Measurements from ENCODE around the gene ZNF616. TPM values are rescaled to one million over a fixed set of nuclear protein-coding genes. Genes with fewer than 3 reads are reported as not detected.

Gene ZNF616
- total RNA-seq, 1 experiment from 2014 or later = 7.1 TPM

DNA sequence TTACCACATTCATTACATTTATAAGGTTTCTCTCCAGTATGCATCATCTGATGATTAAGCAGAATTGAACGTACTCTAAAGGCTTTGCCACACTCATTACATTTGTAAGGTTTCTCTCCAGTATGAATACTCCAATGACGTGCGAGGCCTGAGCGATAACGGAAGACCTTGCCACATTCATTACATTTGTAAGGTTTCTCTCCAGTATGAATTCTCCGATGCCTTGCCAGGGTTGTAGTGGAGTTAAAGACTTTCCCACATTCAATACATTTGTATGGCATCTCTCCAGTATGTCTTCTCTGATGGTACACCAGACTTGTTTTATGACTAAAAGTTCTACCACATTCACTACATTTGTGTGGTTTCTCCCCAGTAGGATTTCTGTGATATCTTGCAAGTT lies 74.3 kb downstream of the ZNF616 start:
- Mint-ChIP-seq H3K9me3 (ENCODE audit: unreplicated experiment) (peaks cover 47% of the 10 kb centered on the region), H3K27ac (ENCODE audit: unreplicated experiment) (no peak overlapping the region), H3K36me3 (ENCODE audit: insufficient read depth, unreplicated experiment) (peaks cover 52% of the 10 kb centered on the region), H3K27me3 (ENCODE audit: insufficient read depth, unreplicated experiment) (no peaks in the 10 kb centered on the region), H3K4me1 (ENCODE audit: low read depth, unreplicated experiment) (no peaks in the 10 kb centered on the region), H3K4me3 (ENCODE audit: unreplicated experiment) (no peak overlapping the region)
- Histone ChIP-seq H3K4me1 (no peaks in the 10 kb centered on the region), H3K9me3 (peaks cover 72% of the 10 kb centered on the region), H3K36me3 (ENCODE audit: control insufficient read depth, insufficient read depth, low read length) (peaks cover 6% of the 10 kb centered on the region; the same call in 1 of the 2 replicates), H3K27me3 (replicated peaks; ENCODE audit: control insufficient read depth, insufficient read depth, low read length) (no peaks in the 10 kb centered on the region), H3K4me3 (ENCODE audit: low read depth, low read length) (no peak overlapping the region)
- intact Hi-C loops (cut with micrococcal nuclease; ENCODE audit: unreplicated experiment) = no loop called here
- ChIA-PET CTCF (no interaction called here), POLR2A (no interaction called here)
- DNase-seq = no peak
- TF ChIP-seq, protein P1, sequence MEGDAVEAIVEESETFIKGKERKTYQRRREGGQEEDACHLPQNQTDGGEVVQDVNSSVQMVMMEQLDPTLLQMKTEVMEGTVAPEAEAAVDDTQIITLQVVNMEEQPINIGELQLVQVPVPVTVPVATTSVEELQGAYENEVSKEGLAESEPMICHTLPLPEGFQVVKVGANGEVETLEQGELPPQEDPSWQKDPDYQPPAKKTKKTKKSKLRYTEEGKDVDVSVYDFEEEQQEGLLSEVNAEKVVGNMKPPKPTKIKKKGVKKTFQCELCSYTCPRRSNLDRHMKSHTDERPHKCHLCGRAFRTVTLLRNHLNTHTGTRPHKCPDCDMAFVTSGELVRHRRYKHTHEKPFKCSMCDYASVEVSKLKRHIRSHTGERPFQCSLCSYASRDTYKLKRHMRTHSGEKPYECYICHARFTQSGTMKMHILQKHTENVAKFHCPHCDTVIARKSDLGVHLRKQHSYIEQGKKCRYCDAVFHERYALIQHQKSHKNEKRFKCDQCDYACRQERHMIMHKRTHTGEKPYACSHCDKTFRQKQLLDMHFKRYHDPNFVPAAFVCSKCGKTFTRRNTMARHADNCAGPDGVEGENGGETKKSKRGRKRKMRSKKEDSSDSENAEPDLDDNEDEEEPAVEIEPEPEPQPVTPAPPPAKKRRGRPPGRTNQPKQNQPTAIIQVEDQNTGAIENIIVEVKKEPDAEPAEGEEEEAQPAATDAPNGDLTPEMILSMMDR (IDR thresholded peaks at IDR 0.05; ENCODE audit: insufficient read depth in 1 of 2, low read depth in 1 of 2, low read length in 1 of 2, severe bottlenecking in 1 of 2, unreplicated experiment in 1 of 2) = no peak
- no TSS peak for BruUV-seq (replicated peaks)

Other genes with a start within 250 kb of the ZNF616 start
- gene ZNF649, start 234.9 kb downstream of the ZNF616 start, total RNA-seq (2022) = 3.7 and 7.9 TPM in 2 replicates
- gene ZNF613, start 212.5 kb downstream of the ZNF616 start, total RNA-seq (2022) = 1.3 and 2.2 TPM in 2 replicates
- gene ZNF350, start 153.1 kb downstream of the ZNF616 start, total RNA-seq (2022) = 2.5 and 2.6 TPM in 2 replicates
- gene ZNF615, start 131.7 kb downstream of the ZNF616 start, total RNA-seq (2022) = 5.2 and 7.1 TPM in 2 replicates
- 7.8 and 8.7 TPM in 2 replicates for gene ZNF614, start 111.6 kb downstream of the ZNF616 start, total RNA-seq (2022)
- 7.0 and 10.5 TPM in 2 replicates for gene ZNF432, start 91.1 kb downstream of the ZNF616 start, total RNA-seq (2022)
- gene ZNF841, start 44.2 kb downstream of the ZNF616 start, total RNA-seq (2022) = 14.9 and 16.7 TPM in 2 replicates
- gene ZNF836, start 31.7 kb upstream of the ZNF616 start, total RNA-seq (2022) = 6.3 and 8.8 TPM in 2 replicates
- 279 and 291 TPM in 2 replicates for gene PPP2R1A, start 50.1 kb upstream of the ZNF616 start, total RNA-seq (2022)
- 12.1 and 12.9 TPM in 2 replicates for gene ZNF766, start 129.6 kb upstream of the ZNF616 start, total RNA-seq (2022)
- gene ZNF480, start 157.2 kb upstream of the ZNF616 start, total RNA-seq (2022) = 16.9 and 17.7 TPM in 2 replicates
- 0.41 TPM in 1 of 2 replicates, not detected in the other for gene ZNF610, start 196.3 kb upstream of the ZNF616 start, total RNA-seq (2022)
- 1.8 and 2.0 TPM in 2 replicates for gene ZNF880, start 230.0 kb upstream of the ZNF616 start, total RNA-seq (2022)